GM23338 (cell line): ENCODE results near the gene INO80E. TPM values are rescaled to one million over a fixed set of nuclear protein-coding genes. Genes with fewer than 3 reads are reported as not detected.

Source experiments
- ATAC-seq: fragments of 200-7000 bp; cut with Tn5 transposase; 3 replicates; pipeline ENCODE4 v1.9.1; 2020
- DNase-seq: peaks from one replicate; pipeline ENCODE4 v3.0.0-alpha.2; 2015; ENCODE audit warnings: low spot score
- H2AFZ ChIP-seq: fragments of 200-600 bp; sonication (generic); 2 replicates; pipeline ENCODE4 v1.8.0; 2016; ENCODE audit warnings: antibody characterized with exemption, mild to moderate bottlenecking, moderate library complexity
- H3F3A ChIP-seq: fragments of 200-600 bp; sonication (generic); replicated peaks from 2 replicates; pipeline ENCODE4 v1.8.0; 2017; ENCODE audit warnings: antibody characterized with exemption, mixed run types, low read depth
- H3K27ac ChIP-seq: fragments of 200-600 bp; sonication (generic); 2 replicates; pipeline ENCODE4 v1.6.1; 2016; ENCODE audit warnings: low read depth
- H3K27me3 ChIP-seq: fragments of 200-600 bp; sonication (generic); 2 replicates; pipeline ENCODE4 v1.8.0; 2016; ENCODE audit warnings: mild to moderate bottlenecking, mixed run types, moderate library complexity; ENCODE audit not compliant: insufficient read depth
- H3K36me3 ChIP-seq: fragments of 200-600 bp; sonication (generic); 2 replicates; pipeline ENCODE4 v1.8.0; 2016; ENCODE audit warnings: mild to moderate bottlenecking; ENCODE audit not compliant: insufficient read depth
- H3K4me1 ChIP-seq: fragments of 200-600 bp; sonication (generic); 2 replicates; pipeline ENCODE4 v1.8.0; 2016; ENCODE audit warnings: mild to moderate bottlenecking, moderate library complexity; ENCODE audit not compliant: insufficient read depth
- H3K4me2 ChIP-seq: fragments of 200-600 bp; sonication (generic); 2 replicates; pipeline ENCODE4 v1.7.1; 2017; ENCODE audit warnings: mixed run types
- H3K4me3 ChIP-seq: fragments of 200-600 bp; sonication (generic); 2 replicates; pipeline ENCODE4 v1.6.1; 2016; ENCODE audit warnings: mixed run types
- H3K79me2 ChIP-seq: fragments of 200-600 bp; sonication (generic); replicated peaks from 2 replicates; pipeline ENCODE4 v1.8.0; 2017; ENCODE audit warnings: mild to moderate bottlenecking; ENCODE audit not compliant: insufficient read depth
- H3K9me2 ChIP-seq: fragments of 200-600 bp; sonication (generic); 2 replicates; pipeline ENCODE4 v1.8.0; 2017; ENCODE audit not compliant: insufficient read depth
- H4K20me1 ChIP-seq: fragments of 200-600 bp; sonication (generic); replicated peaks from 2 replicates; pipeline ENCODE4 v1.8.0; 2017; ENCODE audit warnings: mild to moderate bottlenecking; ENCODE audit not compliant: insufficient read depth
- H3K27ac Mint-ChIP-seq: 2 replicates; pipeline ENCODE4 v1.8.0; 2020; ENCODE audit warnings: inconsistent platforms, mild to moderate bottlenecking, moderate library complexity, mixed read lengths
- H3K27me3 Mint-ChIP-seq: 3 replicates; pipeline ENCODE4 v1.8.0; 2022; ENCODE audit warnings: low read depth, mild to moderate bottlenecking, moderate library complexity, mixed read lengths, inconsistent platforms; ENCODE audit not compliant: insufficient read depth, poor library complexity
- H3K36me3 Mint-ChIP-seq: 3 replicates; pipeline ENCODE4 v1.8.0; 2021; ENCODE audit warnings: low read depth, mild to moderate bottlenecking, inconsistent platforms, moderate library complexity, mixed read lengths
- H3K4me1 Mint-ChIP-seq: 3 replicates; pipeline ENCODE4 v1.8.0; 2020; ENCODE audit warnings: mild to moderate bottlenecking, inconsistent platforms, mixed read lengths
- H3K4me3 Mint-ChIP-seq: 3 replicates; pipeline ENCODE4 v1.8.0; 2021; ENCODE audit warnings: moderate library complexity, mild to moderate bottlenecking, inconsistent platforms, mixed read lengths
- H3K9me3 Mint-ChIP-seq: 3 replicates; pipeline ENCODE4 v1.8.0; 2020; ENCODE audit warnings: moderate library complexity, mild to moderate bottlenecking, inconsistent platforms, mixed read lengths
- CREB1 ChIP-seq: fragments of 250-450 bp; sonication (Bioruptor Pico); IDR thresholded peaks from 2 replicates; pipeline ENCODE4 v1.5.0; 2020; ENCODE audit warnings: low read depth, mild to moderate bottlenecking, moderate library complexity
- JUNB ChIP-seq: IDR thresholded peaks from one replicate; pipeline ENCODE4 v1.6.1; 2016; ENCODE audit warnings: antibody characterized with exemption; ENCODE audit not compliant: unreplicated experiment
- NANOG ChIP-seq: IDR thresholded peaks from 2 replicates; pipeline ENCODE4 v1.6.1; 2016; ENCODE audit warnings: antibody characterized with exemption, borderline replicate concordance
- ZNF331 ChIP-seq: fragments of 250-450 bp; sonication (Bioruptor Pico); IDR thresholded peaks from 2 replicates; pipeline ENCODE4 v1.5.0; 2020; ENCODE audit warnings: low read depth, mild to moderate bottlenecking, moderate library complexity
- polyA plus RNA-seq: library from polyadenylated mRNA; unstranded; fragments of >200 nt; fragmentation: Nextera tagmentation; extraction: Ambion mirVana; gene quantifications from 2 replicates; pipeline ENCODE4 v1.2.1, GENCODE V29; 2016
- total RNA-seq: library from RNA; depleted of rRNA; stranded (reverse); fragments of >200 nt; shearing (Covaris generic); gene quantifications from 2 replicates; pipeline ENCODE4 v1.2.3, GENCODE V29; 2014
- TF ChIP-seq, protein P1 (sequence below): IDR thresholded peaks from one replicate; pipeline ENCODE4 v1.6.1; 2018; ENCODE audit warnings: antibody characterized with exemption; ENCODE audit not compliant: unreplicated experiment
- TF ChIP-seq, protein P2 (sequence below): fragments of 250-450 bp; sonication (Bioruptor Pico); IDR thresholded peaks from 2 replicates; pipeline ENCODE4 v1.5.0; 2020; ENCODE audit warnings: mild to moderate bottlenecking, moderate library complexity

INO80E gene
- total and polyA plus RNA-seq, 2 experiments from 2014 or later, result 66.0 to 71.0 TPM

DNA sequence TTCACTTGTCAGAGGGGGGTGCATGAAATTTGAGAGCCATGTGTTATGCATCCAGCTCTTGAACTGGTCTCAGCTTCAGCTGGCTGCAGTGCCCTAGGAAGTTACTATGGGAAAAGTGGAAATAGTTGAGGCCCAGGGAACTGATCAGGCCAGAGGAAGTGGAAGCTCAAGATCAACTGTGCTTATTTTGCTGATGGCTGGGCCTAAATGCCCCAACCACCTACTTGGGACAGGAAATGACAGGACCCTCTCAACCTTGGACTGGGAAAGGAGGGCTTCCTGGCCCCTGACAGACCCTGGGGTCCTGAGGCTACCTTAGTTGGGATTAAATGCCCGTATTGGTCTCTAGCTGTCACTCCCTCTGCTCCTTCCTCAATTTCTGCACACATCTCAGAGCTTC, 23.5 kb upstream of the INO80E start (continued):
- TF ChIP-seq, protein P1, sequence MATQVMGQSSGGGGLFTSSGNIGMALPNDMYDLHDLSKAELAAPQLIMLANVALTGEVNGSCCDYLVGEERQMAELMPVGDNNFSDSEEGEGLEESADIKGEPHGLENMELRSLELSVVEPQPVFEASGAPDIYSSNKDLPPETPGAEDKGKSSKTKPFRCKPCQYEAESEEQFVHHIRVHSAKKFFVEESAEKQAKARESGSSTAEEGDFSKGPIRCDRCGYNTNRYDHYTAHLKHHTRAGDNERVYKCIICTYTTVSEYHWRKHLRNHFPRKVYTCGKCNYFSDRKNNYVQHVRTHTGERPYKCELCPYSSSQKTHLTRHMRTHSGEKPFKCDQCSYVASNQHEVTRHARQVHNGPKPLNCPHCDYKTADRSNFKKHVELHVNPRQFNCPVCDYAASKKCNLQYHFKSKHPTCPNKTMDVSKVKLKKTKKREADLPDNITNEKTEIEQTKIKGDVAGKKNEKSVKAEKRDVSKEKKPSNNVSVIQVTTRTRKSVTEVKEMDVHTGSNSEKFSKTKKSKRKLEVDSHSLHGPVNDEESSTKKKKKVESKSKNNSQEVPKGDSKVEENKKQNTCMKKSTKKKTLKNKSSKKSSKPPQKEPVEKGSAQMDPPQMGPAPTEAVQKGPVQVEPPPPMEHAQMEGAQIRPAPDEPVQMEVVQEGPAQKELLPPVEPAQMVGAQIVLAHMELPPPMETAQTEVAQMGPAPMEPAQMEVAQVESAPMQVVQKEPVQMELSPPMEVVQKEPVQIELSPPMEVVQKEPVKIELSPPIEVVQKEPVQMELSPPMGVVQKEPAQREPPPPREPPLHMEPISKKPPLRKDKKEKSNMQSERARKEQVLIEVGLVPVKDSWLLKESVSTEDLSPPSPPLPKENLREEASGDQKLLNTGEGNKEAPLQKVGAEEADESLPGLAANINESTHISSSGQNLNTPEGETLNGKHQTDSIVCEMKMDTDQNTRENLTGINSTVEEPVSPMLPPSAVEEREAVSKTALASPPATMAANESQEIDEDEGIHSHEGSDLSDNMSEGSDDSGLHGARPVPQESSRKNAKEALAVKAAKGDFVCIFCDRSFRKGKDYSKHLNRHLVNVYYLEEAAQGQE, result no peak
- TF ChIP-seq CREB1 (no peak), JUNB (no peak)
- TF ChIP-seq, protein P2, sequence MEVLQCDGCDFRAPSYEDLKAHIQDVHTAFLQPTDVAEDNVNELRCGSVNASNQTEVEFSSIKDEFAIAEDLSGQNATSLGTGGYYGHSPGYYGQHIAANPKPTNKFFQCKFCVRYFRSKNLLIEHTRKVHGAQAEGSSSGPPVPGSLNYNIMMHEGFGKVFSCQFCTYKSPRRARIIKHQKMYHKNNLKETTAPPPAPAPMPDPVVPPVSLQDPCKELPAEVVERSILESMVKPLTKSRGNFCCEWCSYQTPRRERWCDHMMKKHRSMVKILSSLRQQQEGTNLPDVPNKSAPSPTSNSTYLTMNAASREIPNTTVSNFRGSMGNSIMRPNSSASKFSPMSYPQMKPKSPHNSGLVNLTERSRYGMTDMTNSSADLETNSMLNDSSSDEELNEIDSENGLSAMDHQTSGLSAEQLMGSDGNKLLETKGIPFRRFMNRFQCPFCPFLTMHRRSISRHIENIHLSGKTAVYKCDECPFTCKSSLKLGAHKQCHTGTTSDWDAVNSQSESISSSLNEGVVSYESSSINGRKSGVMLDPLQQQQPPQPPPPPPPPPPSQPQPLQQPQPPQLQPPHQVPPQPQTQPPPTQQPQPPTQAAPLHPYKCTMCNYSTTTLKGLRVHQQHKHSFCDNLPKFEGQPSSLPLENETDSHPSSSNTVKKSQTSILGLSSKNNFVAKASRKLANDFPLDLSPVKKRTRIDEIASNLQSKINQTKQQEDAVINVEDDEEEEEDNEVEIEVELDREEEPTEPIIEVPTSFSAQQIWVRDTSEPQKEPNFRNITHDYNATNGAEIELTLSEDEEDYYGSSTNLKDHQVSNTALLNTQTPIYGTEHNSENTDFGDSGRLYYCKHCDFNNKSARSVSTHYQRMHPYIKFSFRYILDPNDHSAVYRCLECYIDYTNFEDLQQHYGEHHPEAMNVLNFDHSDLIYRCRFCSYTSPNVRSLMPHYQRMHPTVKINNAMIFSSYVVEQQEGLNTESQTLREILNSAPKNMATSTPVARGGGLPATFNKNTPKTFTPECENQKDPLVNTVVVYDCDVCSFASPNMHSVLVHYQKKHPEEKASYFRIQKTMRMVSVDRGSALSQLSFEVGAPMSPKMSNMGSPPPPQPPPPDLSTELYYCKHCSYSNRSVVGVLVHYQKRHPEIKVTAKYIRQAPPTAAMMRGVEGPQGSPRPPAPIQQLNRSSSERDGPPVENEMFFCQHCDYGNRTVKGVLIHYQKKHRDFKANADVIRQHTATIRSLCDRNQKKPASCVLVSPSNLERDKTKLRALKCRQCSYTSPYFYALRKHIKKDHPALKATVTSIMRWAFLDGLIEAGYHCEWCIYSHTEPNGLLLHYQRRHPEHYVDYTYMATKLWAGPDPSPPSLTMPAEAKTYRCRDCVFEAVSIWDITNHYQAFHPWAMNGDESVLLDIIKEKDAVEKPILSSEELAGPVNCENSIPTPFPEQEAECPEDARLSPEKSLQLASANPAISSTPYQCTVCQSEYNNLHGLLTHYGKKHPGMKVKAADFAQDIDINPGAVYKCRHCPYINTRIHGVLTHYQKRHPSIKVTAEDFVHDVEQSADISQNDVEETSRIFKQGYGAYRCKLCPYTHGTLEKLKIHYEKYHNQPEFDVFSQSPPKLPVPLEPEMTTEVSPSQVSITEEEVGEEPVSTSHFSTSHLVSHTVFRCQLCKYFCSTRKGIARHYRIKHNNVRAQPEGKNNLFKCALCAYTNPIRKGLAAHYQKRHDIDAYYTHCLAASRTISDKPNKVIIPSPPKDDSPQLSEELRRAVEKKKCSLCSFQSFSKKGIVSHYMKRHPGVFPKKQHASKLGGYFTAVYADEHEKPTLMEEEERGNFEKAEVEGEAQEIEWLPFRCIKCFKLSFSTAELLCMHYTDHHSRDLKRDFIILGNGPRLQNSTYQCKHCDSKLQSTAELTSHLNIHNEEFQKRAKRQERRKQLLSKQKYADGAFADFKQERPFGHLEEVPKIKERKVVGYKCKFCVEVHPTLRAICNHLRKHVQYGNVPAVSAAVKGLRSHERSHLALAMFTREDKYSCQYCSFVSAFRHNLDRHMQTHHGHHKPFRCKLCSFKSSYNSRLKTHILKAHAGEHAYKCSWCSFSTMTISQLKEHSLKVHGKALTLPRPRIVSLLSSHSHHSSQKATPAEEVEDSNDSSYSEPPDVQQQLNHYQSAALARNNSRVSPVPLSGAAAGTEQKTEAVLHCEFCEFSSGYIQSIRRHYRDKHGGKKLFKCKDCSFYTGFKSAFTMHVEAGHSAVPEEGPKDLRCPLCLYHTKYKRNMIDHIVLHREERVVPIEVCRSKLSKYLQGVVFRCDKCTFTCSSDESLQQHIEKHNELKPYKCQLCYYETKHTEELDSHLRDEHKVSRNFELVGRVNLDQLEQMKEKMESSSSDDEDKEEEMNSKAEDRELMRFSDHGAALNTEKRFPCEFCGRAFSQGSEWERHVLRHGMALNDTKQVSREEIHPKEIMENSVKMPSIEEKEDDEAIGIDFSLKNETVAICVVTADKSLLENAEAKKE (CRISPR knock-in tag), result no peak

DNA sequence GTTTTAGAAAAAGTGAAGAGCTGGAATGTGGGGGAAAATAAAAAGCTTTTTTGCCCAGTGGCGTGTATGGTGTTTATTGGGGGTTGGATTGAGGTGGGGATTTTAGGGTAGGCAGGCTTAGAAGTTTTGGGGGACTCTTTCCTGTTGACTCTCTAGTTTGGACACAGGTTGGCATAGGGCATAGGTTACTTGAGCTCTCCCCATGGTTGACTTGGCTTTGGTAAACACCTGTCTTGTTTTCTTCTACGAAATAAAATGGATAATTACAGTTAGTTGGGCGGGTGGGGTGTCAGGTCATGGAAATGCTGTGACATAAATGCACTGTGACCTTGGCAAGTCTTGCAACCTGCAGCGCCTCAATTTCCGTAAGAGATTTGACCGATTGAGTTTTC, 23.1 kb upstream of the INO80E start:
- no peak overlapping the region for H3K4me2 ChIP-seq
- H3K27ac Mint-ChIP-seq, result no peak overlapping the region
- H3K4me1 Mint-ChIP-seq, result peaks cover 29% of the 10 kb centered on the region
- peak overlapping the region; percentile 53; the same call in 1 of the 3 replicates for H3K4me3 Mint-ChIP-seq
- H3K27ac ChIP-seq, result no peak overlapping the region
- H3K4me1 ChIP-seq, result peaks cover 27% of the 10 kb centered on the region
- peaks cover 23% of the 10 kb centered on the region; the same call in 1 of the 2 replicates for H3F3A ChIP-seq
- no peak overlapping the region for H2AFZ ChIP-seq
- peaks cover 18% of the 10 kb centered on the region for H3K27me3 Mint-ChIP-seq
- no peak for ATAC-seq
- peaks cover 14% of the 10 kb centered on the region for H3K36me3 ChIP-seq
- peaks cover 4% of the 10 kb centered on the region; the same call in 1 of the 2 replicates for H3K9me2 ChIP-seq
- peaks cover 37% of the 10 kb centered on the region for H3K79me2 ChIP-seq
- no peak overlapping the region for H3K4me3 ChIP-seq
- H3K36me3 Mint-ChIP-seq, result peaks cover 41% of the 10 kb centered on the region
- peaks cover 21% of the 10 kb centered on the region for H3K9me3 Mint-ChIP-seq
- H4K20me1 ChIP-seq, result peaks cover 17% of the 10 kb centered on the region
- DNase-seq, result no peak
- peaks cover 16% of the 10 kb centered on the region for H3K27me3 ChIP-seq
- no peak for TF ChIP-seq ZNF331 (CRISPR knock-in tag)
- no peak for TF ChIP-seq NANOG
- no peak for TF ChIP-seq CREB1
